ENCODE results near the gene RAB40A.
A peak's percentile ranks its signal among the peaks of the same experiment; 100 is the strongest.

The RAB40A gene, protein sequence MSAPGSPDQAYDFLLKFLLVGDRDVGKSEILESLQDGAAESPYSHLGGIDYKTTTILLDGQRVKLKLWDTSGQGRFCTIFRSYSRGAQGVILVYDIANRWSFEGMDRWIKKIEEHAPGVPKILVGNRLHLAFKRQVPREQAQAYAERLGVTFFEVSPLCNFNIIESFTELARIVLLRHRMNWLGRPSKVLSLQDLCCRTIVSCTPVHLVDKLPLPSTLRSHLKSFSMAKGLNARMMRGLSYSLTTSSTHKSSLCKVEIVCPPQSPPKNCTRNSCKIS

DNA sequence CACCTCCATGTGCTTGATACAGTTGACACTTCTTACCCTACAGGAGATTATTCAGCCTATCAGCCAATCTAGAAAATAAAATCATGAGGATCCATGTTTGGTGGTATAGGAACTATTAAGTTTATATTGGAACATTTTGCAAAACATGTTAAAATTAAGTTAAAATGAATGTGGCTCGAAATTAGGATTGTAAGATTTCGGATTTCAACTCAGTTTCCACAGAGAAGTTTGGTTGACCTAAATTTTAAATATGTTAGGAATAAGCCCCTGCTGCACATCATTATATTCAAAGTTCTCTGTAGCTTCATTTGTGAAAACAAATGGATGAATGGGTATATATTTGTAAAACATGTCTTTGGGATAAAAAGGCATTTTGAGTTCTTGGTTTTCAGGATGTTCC, at the start of gene RAB40A:
RAB40A (minus strand) TSS at position 101 of the 400 bp plus-strand sequence. CDS start 18,733 bp downstream, outside the sequence.
- DNase-seq (ENCODE audit: low read depth in 2 of 2), result no peak

DNA sequence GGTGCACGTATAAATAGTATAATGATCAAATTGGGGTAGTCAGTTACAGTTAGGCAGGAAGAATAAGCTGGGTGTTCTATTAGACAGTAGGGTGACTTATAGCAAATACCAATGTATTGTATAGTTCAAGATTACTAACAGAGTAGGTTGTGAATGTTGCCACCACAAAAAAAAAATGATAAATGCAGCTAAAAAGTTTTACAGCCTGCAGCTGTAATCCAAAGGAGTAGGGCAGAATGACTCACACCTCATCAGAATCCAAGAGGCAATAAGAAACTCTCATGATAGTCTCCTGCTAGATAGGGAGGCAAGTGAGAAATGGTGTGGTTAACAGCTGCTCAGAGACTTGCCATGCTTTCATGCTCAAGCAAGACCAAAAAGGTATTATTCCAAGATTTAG, 46.5 kb upstream of the RAB40A start:
- no peak for DNase-seq (ENCODE audit: low read depth in 2 of 2)

DNA sequence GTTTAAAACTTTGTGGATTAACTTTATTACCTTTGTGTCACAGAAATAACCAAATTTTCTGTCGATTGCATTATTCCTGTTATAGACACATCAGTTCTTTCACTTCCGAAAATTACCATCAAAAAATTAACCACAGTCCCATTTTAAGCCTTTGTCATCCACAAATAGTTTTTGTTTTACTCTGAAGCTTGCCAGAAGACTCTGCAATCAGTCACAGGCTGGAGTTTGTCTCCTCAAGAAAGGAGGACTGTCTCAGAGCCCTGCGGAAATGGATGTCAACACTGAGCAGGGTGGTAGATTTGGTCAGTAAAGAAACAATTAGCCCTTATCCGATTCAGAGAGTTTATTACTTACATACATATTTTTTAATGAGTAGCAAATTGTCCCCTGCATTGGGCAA, 45.9 kb upstream of the RAB40A start:
- no peak for DNase-seq (ENCODE audit: low read depth in 2 of 2)

DNA sequence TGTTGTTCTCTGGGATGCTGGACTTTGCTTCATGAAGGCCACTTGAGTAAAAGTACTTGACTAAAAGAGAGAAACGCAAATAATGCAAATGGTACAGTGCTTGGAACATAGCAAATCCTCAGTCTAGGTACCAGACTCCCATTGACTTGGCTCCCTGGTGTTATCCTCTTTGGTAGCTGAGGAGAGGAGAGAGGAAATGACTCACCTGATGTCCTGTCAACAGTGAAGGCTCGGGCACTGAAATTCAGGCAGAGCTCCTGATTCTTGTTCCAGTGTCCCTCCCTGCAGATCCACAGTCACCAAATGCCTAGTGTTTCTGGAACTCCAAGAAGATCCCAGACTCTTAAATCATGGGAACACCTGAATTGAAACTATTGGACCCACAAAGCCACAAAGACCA, 43.5 kb upstream of the RAB40A start:
- no peak for DNase-seq (ENCODE audit: low read depth in 2 of 2)

DNA sequence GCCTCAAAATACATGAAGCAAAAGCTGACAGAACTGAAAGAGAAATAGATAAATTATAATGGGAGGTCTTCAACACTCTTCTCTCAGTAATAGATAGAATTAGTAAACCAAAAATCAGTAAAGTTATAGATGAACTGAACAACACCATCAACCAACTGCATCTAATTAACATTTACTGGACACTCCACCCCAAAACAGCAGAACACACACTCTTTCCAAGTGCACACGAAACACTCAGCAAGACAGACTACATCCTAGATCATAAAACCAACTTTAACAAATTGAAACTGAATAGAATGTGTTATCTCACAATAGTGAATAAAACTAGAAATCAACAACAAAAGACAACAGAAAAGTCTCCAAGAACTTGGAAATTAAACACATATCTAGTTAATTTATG, 41.0 kb upstream of the RAB40A start:
- DNase-seq (ENCODE audit: low read depth in 2 of 2), result no peak

DNA sequence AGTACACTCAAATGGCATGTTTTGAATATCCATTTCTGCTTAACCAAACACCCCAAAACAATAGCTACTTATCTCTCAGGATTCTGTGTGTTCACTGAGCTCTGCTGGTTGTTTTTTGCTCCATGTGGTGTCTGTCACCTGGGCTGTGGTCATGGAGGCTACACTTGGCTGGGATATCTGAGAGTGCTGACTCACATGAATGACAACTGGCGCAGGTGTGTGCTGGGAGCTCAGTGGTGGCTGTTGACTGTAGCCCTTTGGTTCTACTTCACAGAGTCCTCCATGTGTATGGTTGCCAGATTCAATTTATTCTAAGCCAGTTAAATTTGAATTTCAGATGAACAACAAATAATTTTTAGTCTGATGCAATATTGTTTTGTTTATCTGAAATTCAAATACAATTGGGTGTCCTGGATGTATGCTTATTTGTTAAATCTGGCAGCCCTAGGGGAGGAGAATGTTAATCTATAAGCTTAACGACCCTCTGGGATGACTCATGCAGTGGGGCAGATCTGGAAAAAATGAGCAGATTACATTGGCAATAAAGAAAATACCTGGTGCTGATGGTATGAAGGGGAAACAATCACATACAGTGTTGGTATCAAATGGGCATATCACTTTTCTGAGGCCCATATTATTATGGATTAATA, 37.8 kb upstream of the RAB40A start:
- DNase-seq (ENCODE audit: low read depth in 2 of 2), result no peak

DNA sequence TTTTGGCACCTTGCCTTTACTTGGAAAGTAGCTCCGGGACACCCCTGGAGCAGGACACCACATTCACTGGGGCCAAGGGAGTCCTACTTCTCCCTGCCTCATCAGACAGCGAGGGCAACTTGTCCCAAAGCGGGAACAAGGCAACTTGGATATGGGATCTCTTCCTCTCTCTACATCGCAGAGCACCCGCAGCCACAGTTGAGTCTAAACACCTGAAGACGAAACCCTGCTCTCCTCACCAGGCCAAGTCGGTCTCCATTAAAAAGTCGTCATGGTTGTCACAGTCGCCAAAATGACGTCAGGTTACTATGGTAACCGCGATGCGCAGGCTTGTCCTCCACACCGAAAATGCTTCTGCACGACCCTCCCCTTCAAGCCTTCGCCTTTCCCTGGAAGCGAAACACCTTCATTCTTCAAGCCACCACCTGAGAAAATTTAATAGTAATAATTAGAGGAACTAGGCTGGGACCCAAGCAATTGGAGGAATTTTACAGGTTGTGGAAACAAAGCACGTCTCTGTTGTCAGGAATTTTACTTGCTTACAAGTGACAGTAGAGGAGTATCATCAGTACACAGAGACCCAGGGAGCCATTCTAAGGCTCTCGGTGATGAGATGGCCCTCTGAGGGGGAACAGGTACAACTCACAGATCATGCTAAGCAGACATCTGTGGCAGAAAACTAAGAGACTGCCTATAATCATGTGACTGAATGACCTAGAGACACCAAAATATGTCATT, 35.6 kb upstream of the RAB40A start:
- peak; percentile 4 to 13 for DNase-seq (ENCODE audit: low read depth in 2 of 2)

DNA sequence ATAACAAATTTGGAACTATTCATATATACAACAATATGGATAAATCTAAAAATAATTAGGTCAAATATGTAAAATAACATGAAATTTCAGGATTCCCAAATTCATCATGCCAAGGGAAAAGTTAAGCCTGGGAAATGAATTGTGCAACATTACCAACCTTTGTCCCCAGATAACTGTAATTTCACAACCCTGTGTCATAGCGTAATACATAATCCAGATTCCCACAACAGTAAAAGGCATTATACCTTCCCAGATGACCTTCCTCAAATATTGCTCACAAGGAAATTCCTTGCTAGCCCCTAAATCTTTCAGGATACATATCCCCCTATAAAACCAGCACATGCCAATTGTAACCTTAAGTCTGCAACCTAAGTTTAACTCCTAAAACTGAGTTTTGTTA, 32.9 kb upstream of the RAB40A start:
- no peak for DNase-seq (ENCODE audit: low read depth in 2 of 2)

DNA sequence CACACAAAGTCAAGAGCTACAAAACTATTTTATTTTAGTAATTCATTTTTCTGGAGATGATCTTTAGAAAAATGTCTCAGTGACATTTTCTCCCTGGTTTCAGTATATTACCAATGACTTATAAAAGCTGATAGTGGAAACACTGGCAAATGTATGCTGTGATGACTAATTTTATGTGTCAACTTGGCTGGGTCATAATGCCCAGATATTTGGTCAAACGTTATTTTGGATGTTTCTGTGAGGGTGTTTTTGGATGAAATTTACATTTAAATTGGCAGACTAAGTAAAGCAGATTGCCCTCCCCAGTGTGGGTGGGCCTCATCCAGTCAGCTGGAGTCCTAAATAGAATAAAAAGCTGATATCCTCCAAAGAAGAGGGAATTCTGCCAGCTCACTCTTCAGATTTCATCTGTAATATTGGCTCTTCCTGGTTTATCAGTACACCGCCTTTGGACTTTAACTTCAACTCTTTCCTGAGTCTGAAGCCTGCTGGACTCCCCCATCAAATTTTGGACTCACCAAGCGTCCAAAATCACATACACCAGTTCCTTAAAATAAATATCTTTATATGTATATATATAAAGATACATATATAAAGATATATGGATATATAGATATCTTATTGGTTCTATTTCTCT, 31.2 kb upstream of the RAB40A start:
- no peak for DNase-seq (ENCODE audit: low read depth in 2 of 2)

DNA sequence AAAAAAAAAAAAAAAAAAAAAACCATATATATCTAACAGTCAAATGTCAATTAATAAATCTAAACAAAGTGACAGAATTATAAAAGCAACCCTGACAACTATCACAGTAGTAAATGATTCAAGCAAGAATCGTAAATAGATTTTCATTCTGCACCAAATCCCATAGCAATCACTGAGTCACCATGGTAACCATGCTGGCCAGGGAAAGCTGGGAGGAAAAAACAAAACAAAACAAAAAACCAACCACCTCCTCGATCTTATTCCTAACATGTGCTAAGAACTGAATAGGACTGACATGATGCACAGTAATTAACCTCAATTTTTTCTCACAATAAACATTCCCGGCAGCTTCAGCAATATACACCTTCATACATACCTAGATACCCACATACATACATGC, 30.6 kb upstream of the RAB40A start:
- DNase-seq (ENCODE audit: low read depth in 2 of 2), result no peak

DNA sequence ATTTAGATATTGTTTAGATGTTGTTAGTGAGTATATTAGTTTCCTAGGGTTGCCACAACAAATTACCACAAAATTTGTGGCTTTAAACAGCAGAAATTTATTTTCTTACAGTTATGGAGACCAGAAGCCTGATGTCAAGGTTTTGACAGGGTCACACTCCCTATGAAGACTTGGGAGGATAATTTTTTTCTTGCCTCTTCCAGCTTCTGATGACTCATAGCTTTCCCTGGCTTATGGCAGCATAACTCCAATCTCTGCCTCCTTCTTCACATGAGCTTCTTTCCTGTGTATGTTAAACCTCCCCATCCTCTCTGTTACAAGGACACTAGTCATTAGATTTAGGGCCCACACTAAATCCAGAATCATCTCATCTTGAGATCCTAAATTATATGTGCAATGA, 20.9 kb upstream of the RAB40A start:
- no peak for DNase-seq (ENCODE audit: low read depth in 2 of 2)

DNA sequence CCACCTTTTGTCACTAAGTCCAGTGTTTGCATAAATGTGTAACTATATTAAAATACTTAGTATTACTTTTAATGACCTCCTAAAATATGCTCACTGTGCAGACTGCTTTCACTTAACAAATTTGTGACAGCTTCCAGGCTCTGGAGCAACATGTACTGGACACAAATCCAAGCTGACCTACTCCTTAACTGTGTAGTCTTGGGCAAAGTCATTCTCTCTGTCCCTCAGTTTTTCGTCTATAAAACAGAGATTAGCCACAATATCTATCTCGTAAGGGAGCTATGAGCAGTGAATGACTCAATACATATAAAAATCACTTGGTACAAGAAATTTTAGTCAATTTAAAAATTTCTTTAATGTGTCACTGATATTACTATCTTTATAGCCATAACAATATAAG, 20.4 kb upstream of the RAB40A start:
- DNase-seq (ENCODE audit: low read depth in 2 of 2), result no peak

DNA sequence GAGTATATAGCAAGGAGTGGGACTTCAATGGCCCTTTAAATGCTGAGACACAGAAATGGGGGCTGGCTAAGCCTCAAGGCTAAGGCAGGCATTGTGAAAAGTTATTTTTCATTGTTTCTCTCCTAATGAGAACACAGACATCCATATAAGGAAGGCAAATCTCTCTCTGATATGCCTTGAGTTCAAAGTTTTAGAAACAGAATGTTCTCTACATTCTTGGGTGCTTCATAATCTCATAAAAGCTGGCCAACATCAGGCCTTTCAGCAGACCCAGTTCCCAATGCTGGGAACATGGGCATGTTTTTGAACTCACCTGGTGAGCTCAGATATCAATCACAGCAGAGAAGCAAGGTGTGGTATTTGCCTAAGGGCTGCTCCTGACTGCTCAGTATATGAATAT, 19.4 kb upstream of the RAB40A start:
- no peak for DNase-seq (ENCODE audit: low read depth in 2 of 2)

DNA sequence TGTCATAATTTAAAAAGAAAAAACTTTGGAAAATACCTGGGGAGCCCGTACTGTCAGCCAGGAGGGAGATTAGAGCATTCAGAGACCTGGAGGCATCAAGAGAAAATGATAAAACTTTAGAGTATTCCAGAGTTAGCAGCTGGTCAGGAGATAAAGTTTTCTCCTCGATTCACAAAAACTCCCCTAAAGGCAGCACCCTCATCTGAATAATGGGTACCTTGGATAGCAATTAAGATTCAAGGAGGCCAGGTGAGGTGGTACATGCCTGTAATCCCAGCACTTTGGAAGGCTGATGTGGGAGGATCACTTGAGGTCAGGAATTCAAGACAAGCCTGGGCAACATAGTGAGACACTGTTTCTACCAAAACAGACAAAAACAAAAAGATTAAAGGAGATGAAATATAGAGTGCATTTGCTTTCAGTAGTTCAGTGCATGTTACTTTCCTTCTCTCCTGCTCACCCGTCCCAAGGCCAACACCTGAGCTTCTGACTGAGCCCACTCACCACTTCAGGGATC, 18.6 kb upstream of the RAB40A start:
- DNase-seq (ENCODE audit: low read depth in 2 of 2), result no peak

DNA sequence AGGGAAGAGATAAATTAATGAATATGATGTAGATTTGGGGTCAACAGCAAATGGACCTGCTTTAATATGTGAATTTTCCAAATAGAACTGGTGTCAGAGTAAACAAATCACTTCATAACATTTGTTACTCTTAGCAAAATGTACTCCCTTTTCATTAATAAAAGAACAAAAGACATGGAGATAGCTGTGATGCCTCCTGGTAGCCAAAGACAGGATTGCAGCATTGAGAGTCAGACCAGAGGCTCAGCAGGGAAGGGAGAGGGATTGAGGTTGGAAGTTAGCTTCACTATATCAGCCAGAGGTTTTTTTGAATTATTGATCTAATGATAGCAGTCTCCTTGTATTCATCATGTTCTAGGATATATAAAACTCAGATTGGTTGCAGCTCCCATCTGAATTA, 17.4 kb upstream of the RAB40A start:
- no peak for DNase-seq (ENCODE audit: low read depth in 2 of 2)

DNA sequence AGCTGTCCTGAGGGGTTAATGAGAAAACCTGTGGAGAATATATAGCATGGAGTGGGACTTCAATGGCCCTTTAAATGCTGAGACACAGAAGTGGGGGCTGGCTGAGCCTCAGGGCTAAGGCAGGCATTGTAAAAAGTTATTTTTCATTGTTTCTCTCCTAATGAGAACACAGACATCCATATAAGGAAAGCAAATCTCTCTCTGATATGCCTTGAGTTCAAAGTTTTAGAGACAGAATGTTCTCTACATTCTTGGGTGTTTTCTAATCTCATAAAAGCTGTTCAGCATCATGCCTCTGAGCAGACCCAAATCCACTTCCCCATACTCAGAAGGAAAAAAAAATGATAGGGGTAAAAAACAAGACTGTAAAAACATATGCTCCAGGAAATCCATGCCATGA, 16.8 kb upstream of the RAB40A start:
- DNase-seq (ENCODE audit: low read depth in 2 of 2), result no peak

DNA sequence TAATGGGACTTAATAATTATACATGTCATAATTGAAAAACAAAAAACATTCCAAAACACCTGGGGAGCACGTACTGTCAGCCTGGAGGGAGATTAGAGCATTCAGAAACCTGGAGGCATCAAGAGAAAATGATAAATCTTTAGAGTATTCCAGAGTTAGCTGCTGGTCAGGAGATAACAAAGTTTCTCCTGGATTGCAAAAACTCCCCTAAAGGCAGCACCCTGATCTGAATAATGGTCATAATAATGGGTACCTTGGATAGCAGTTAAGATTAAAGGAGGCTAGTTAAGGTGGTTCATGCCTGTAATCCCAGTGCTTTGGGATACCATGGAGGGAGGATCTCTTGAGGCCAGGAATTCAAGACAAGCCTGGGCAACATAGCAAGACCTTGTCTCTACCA, 15.9 kb upstream of the RAB40A start:
- no peak for DNase-seq (ENCODE audit: low read depth in 2 of 2)

DNA sequence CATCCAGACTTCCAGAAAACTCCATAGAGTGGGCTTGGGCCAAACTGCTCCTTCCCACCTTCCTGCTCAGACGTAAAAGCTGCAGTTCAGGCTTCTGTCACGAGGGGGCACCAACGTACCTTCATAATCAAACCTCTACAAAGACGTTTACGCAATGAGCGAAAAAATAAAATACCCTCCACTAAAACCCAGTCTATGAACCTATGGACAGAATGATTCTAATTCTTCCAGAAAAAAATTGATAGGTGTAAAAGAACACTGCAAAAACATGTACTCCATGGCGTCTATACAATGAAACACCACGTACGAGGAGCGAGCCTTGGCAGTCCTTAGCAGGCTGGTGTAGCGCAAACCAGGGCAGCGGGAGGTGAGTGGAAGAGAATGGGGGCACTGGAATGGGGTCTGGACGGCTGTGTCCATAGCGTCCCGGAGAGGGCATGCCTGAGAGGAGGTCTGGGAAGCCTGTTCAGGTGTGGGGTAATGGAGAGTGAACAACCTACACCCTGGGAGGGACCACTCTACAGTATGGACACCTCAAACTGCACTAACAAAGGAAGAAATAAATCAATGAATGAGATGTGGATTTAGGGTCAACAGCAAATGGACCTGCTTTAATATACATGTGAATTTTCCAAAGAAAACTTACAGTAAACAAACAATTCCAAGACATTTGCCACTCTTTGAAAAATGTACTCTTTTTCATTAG, 14.4 kb upstream of the RAB40A start:
- DNase-seq (ENCODE audit: low read depth in 2 of 2), result peak; percentile 26 to 38

DNA sequence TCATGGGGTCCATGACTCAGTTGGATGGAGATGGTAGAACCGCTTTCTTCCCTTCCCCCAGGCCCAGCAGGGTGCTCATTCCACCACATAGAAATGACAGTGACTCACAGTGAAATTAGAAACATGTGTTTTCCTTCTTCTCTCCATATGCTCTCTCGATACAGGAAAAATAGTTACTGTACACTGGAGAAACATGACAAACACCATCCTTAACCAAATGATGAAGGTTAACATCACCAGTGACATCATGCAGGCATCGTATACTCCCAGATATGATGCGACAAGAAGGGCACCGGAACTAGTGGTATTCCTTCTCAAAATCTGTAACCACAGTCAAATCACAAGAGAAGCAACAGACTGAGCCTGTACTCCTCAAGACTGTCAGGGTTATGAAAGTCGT, 11.7 kb upstream of the RAB40A start:
- DNase-seq (ENCODE audit: low read depth in 2 of 2), result no peak

DNA sequence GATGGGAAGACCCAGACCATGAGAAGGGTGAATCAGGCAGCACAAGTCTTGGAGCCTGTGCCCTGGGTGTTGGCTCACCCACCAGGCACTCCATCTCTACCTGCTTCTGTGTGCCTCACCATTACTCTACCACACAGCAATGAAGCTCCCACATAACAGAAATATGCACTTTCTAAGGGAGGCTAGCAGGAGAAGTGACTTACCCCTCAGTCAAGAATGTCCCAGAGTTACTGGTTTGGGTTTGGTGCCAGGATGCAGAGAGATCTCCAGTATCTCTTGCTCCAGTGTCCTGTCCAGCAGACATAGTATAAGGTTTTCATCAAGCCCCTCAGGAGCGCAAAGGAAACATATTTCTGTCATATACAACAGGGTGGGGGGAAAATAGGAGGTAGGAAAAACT, 11.3 kb upstream of the RAB40A start:
- no peak for DNase-seq (ENCODE audit: low read depth in 2 of 2)

DNA sequence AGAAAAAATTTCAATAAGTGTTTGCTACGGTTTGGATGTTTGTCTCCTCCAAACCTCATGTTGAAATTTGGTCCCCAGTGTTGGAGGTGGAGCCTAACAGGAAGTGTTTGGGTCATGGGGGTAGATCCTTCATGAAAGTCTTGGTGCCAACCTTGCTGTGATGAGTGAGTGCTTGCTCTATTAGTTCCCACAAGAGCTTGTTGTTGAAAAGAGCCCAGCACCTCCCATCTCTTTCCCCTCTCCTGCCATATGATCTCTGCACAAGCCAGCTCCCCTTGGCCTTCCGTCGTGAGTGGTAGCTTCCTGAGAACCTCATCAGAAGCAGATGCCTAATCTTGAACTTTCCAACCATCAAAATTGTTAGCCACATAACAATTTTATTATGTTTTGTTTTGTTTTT, 10.3 kb upstream of the RAB40A start:
- no peak for DNase-seq (ENCODE audit: low read depth in 2 of 2)

DNA sequence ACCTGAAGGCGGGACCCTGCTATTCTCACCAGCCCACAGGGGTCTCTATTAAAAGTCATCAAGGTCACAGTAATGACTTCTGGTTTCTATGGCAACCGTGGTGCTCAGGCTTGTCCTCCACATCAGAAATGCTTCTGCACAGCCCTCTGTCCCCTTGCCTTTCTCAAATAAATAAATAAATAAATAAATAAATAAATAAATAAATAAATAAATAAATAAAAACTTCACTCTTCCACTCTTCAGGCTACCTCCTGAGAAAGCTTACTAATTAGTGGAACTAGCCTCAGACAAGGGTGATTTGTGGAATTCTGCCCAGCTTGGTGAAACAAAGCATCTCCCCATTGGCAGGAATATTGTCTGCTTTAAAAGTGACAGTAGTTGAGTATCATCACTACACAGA, 5.5 kb upstream of the RAB40A start:
- no peak for DNase-seq (ENCODE audit: low read depth in 2 of 2)

Data from stimulated activated CD8-positive, alpha-beta memory T cell treated with anti-CD3 and anti-CD28 coated beads, Interleukin-7, amount 100 ng/mL, for 1 hour (primary cell).